ENCODE data around the gene ZBTB47. TPM values are rescaled to one million over a fixed set of nuclear protein-coding genes. Genes with fewer than 3 reads are reported as not detected.

Gene ZBTB47
- total and polyA plus RNA-seq, 2 experiments from 2014 or later, result 7.0 to 14.2 TPM

DNA sequence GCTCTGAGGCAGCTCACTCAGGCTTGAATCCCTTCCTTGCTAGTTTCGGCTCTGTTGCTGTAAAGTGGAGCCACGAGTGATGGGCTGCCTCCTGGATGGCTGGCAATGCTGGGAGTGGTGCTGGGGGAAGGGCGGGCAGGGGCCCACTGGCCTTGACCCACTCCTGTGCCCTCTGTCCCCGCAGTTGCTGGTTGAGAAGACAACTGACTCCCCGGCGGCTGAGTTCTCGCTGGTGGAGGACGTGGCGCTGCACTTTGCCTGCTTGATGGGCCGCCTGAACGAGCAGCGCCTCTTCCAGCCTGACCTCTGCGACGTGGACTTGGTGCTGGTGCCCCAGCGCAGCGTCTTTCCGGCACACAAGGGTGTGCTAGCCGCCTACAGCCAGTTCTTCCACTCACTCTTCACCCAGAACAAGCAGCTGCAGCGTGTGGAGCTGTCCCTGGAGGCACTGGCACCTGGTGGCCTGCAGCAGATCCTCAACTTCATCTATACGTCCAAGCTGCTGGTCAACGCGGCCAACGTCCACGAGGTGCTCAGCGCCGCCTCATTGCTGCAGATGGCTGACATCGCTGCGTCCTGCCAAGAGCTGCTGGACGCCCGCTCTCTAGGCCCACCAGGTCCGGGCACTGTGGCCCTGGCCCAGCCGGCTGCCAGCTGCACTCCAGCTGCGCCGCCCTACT is 4.7 kb downstream of the ZBTB47 start:
- Histone ChIP-seq H3K27ac (no peak overlapping the region), H3K4me3 (no peak overlapping the region), H3K4me2 (no peak overlapping the region), H3K79me2 (no peaks in the 10 kb centered on the region), H3K36me3 (replicated peaks; ENCODE audit: insufficient read depth, low read depth) (no peaks in the 10 kb centered on the region), H3K9me2 (replicated peaks; ENCODE audit: insufficient read depth) (no peaks in the 10 kb centered on the region), H3K4me1 (ENCODE audit: insufficient read depth) (peaks cover 12% of the 10 kb centered on the region), H3K27me3 (no peaks in the 10 kb centered on the region), H4K20me1 (ENCODE audit: insufficient read depth, poor library complexity, severe bottlenecking) (no peaks in the 10 kb centered on the region), H2AFZ (no peak overlapping the region), H3K9me3 (ENCODE audit: low read depth) (no peaks in the 10 kb centered on the region)
- DNase-seq (ENCODE audit: low spot score), result no peak
- WGBS (ENCODE audit: low lambda C conversion rate, missing lambda C conversion rate), result 94% methylated on average over 34 of the region's 34 CpGs
- no peak for TF ChIP-seq EZH2phosphoT487 (IDR thresholded peaks at IDR 0.05; ENCODE audit: low read depth, severe bottlenecking, unreplicated experiment)
- TF ChIP-seq, protein P1, sequence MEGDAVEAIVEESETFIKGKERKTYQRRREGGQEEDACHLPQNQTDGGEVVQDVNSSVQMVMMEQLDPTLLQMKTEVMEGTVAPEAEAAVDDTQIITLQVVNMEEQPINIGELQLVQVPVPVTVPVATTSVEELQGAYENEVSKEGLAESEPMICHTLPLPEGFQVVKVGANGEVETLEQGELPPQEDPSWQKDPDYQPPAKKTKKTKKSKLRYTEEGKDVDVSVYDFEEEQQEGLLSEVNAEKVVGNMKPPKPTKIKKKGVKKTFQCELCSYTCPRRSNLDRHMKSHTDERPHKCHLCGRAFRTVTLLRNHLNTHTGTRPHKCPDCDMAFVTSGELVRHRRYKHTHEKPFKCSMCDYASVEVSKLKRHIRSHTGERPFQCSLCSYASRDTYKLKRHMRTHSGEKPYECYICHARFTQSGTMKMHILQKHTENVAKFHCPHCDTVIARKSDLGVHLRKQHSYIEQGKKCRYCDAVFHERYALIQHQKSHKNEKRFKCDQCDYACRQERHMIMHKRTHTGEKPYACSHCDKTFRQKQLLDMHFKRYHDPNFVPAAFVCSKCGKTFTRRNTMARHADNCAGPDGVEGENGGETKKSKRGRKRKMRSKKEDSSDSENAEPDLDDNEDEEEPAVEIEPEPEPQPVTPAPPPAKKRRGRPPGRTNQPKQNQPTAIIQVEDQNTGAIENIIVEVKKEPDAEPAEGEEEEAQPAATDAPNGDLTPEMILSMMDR (IDR thresholded peaks at IDR 0.05; ENCODE audit: poor library complexity), result no peak

- Histone ChIP-seq H3K27me3 (no peaks in the 10 kb centered on the region), H3K4me1 (ENCODE audit: insufficient read depth) (peaks cover 5% of the 10 kb centered on the region), H3K4me2 (no peak overlapping the region), H4K20me1 (ENCODE audit: insufficient read depth, poor library complexity, severe bottlenecking) (no peaks in the 10 kb centered on the region), H3K36me3 (replicated peaks; ENCODE audit: insufficient read depth, low read depth) (no peaks in the 10 kb centered on the region), H3K9me3 (ENCODE audit: low read depth) (no peaks in the 10 kb centered on the region), H2AFZ (no peak overlapping the region), H3K9me2 (replicated peaks; ENCODE audit: insufficient read depth) (no peaks in the 10 kb centered on the region), H3K4me3 (no peak overlapping the region), H3K79me2 (no peaks in the 10 kb centered on the region), H3K27ac (no peak overlapping the region)
- WGBS (ENCODE audit: low lambda C conversion rate, missing lambda C conversion rate), result 93% methylated on average over 21 of the region's 22 CpGs
- TF ChIP-seq, protein P1 (IDR thresholded peaks at IDR 0.05; ENCODE audit: poor library complexity), result no peak
- no peak for TF ChIP-seq EZH2 (IDR thresholded peaks at IDR 0.05; ENCODE audit: borderline replicate concordance)
- no peak for TF ChIP-seq EZH2phosphoT487 (IDR thresholded peaks at IDR 0.05; ENCODE audit: low read depth, severe bottlenecking, unreplicated experiment)
- no peak for DNase-seq (ENCODE audit: low spot score)
Observed at GRCh38 chr3:42658771-42659390, 5.4 kb downstream of the ZBTB47 start.

- no peak overlapping the region for H2AFZ ChIP-seq
- no peaks in the 10 kb centered on the region for H3K36me3 ChIP-seq (replicated peaks; ENCODE audit: insufficient read depth, low read depth)
- no peaks in the 10 kb centered on the region for H3K79me2 ChIP-seq
- TF ChIP-seq, protein P1 (IDR thresholded peaks at IDR 0.05; ENCODE audit: poor library complexity), result no peak
- TF ChIP-seq EZH2phosphoT487 (IDR thresholded peaks at IDR 0.05; ENCODE audit: low read depth, severe bottlenecking, unreplicated experiment), result no peak
- no peak for TF ChIP-seq EZH2 (IDR thresholded peaks at IDR 0.05; ENCODE audit: borderline replicate concordance)
- 91% methylated on average over 13 of the region's 25 CpGs for WGBS (ENCODE audit: low lambda C conversion rate, missing lambda C conversion rate)
- H4K20me1 ChIP-seq (ENCODE audit: insufficient read depth, poor library complexity, severe bottlenecking), result no peaks in the 10 kb centered on the region
- no peaks in the 10 kb centered on the region for H3K9me2 ChIP-seq (replicated peaks; ENCODE audit: insufficient read depth)
- no peak overlapping the region for H3K4me3 ChIP-seq
- DNase-seq (ENCODE audit: low spot score), result no peak
- no peaks in the 10 kb centered on the region for H3K27me3 ChIP-seq
- H3K27ac ChIP-seq, result no peak overlapping the region
- peaks cover 5% of the 10 kb centered on the region for H3K4me1 ChIP-seq (ENCODE audit: insufficient read depth)
- no peak overlapping the region for H3K4me2 ChIP-seq
- H3K9me3 ChIP-seq (ENCODE audit: low read depth), result no peaks in the 10 kb centered on the region
Observed at GRCh38 chr3:42659451-42660130, 6.1 kb downstream of the ZBTB47 start.

All from hepatocyte (in vitro differentiated cells).